Activated T-cell treated with anti-CD3 and anti-CD28 coated beads, Interleukin-2, amount 50 U/mL, for 72 hours (primary cell): ENCODE measurements around the gene SUGP2. TPM values are rescaled to one million over a fixed set of nuclear protein-coding genes. Genes with fewer than 3 reads are reported as not detected.
A peak's percentile ranks its signal among the peaks of the same experiment; 100 is the strongest.

Experiments used
- ATAC-seq, 2 donors: fragments of 150-1000 bp; cut with Tn5 transposase; replicated peaks in 1 of 2; 2 replicates each; pipeline ENCODE4 v1.10.0; 2021; ENCODE audit warnings: moderate library complexity in 2 of 2, mild to moderate bottlenecking in 1 of 2
- DNase-seq, 2 donors: peaks; one replicate each; pipeline ENCODE4 v3.0.0; 2021 to 2022; ENCODE audit warnings: mixed read lengths in 1 of 2
- H3K27ac Mint-ChIP-seq: one replicate; pipeline ENCODE4 v1.8.0; 2022; ENCODE audit warnings: mild to moderate bottlenecking, moderate library complexity, mixed read lengths
- H3K27me3 Mint-ChIP-seq: one replicate; pipeline ENCODE4 v1.8.0; 2022; ENCODE audit warnings: low read depth, mixed read lengths
- H3K36me3 Mint-ChIP-seq, 2 donors: one replicate each; pipeline ENCODE4 v1.8.0; 2022; ENCODE audit warnings: mixed read lengths in 2 of 2, mild to moderate bottlenecking in 1 of 2; ENCODE audit not compliant: insufficient read depth in 2 of 2
- H3K4me1 Mint-ChIP-seq: one replicate; pipeline ENCODE4 v1.8.0; 2022; ENCODE audit warnings: low read depth, mixed read lengths
- H3K4me3 Mint-ChIP-seq, 2 donors: one replicate each; pipeline ENCODE4 v1.8.0; 2022; ENCODE audit warnings: mild to moderate bottlenecking in 2 of 2, mixed read lengths in 2 of 2, moderate library complexity in 2 of 2
- H3K9me3 Mint-ChIP-seq, 2 donors: one replicate each; pipeline ENCODE4 v1.8.0; 2022; ENCODE audit warnings: mixed read lengths in 2 of 2
- total RNA-seq, 2 donors: library from RNA; stranded (reverse); gene quantifications; one replicate each; pipeline ENCODE4 v1.2.3, GENCODE V29; 2022

The SUGP2 gene
- total RNA-seq, 2 donors from 2014 or later: 106 to 122 TPM

DNA sequence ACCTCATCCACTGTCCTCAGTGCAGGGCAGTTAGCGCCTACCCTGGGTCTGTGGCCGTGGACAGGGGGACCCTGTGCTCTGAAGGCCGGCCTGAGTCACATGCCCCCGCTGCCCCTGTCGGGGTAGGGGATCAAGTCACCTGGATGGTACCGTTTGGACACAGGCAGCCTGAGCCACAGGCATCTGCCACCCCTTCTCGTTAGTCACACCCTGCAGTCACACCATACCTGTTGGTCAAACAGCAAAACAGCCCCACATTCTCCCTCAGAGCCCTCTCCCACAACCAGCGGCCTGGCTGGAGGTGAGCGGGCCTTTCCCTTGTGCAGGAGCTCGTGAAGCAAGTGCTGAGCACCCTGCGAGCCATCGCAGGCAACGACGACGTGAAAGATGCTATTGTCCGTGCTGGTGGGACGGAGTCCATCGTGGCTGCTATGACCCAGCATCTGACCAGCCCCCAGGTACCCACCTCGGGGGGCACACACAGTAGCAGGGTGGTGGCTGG is 21.7 kb upstream of the SUGP2 start:
- Mint-ChIP-seq H3K4me3 (no peak overlapping the region), H3K4me1 (no peaks in the 10 kb centered on the region), H3K9me3 (no peaks in the 10 kb centered on the region), H3K27me3 (no peaks in the 10 kb centered on the region), H3K27ac (no peak overlapping the region), H3K36me3 (peaks cover 1 to 4% of the 10 kb centered on the region in 2 donors)
- no peak for ATAC-seq
- no peak for DNase-seq

DNA sequence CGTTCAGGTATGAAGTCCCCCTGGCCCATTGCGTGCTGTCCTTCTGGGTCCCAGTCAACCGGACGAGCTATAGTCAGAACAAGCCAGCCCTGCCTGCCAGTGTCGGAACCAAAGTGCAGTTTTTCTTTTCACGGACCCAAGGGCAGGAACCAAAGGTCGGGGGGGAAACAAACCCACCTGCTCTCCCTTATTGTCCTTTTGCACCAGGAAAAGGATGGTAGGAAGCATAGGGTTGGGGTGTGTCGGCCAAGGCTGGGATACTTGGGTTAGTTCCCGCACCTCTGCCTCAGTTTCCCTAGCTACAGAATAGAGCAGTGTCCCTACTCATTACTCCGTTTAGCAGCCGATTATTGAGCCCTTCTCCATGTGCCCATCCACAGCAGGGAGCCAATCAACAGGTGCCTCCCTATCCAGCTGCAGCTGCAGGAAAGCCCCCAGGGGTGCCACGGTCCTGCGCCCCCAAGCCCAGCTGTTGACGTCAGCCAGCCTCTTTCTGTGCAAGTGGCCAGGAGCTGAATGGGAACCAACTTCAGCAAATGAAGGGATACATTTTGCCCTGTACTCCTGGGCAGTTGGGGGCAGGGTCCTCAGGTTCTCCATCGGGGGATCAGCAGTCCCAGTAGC is 21.1 kb upstream of the SUGP2 start:
- peaks cover 1 to 4% of the 10 kb centered on the region in 2 donors for H3K36me3 Mint-ChIP-seq
- no peaks in the 10 kb centered on the region for H3K9me3 Mint-ChIP-seq
- H3K27ac Mint-ChIP-seq: no peak overlapping the region
- H3K27me3 Mint-ChIP-seq: no peaks in the 10 kb centered on the region
- DNase-seq (no peak), ATAC-seq (no peak)
- no peak overlapping the region for H3K4me3 Mint-ChIP-seq
- H3K4me1 Mint-ChIP-seq: no peaks in the 10 kb centered on the region

DNA sequence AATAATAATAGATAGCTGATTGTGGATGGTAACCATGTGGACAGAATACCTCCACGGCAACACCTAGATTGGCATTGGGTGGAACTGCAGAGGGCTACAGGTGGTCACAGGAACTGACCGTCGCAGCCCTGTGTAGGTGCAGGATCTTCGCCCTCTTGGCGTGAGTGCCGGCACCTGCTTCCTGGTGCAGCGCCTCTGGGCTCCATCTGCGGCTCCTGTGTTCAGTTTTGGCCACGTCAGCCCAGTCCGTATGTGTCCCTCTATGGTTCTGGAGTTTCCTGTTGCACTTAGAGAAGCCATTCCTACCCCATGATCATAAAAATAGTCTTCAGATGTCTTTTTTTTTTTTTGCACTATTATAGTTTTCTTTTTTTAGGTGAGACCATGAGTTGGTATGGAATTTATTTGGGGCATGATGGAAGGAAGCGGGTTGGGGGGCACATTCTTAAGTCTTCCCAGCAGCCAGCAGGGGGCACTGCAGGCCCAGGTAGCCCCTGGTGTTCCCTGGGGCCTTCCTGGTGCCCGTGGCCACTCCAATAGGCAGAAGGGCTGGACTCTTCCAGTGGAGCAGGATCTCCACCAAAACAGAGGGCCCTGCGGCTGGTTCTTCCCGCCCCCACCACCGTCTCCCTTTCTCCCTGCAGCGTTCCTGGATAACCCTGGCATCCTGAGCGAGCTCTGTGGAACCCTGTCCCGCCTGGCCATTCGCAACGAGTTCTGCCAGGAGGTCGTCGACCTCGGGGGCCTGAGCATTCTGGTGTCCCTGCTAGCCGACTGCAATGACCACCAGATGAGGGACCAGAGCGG is 20.4 kb upstream of the SUGP2 start:
- DNase-seq (peak; percentile 64 to 72), ATAC-seq (peak; percentile 67 to 73)
- no peaks in the 10 kb centered on the region for H3K27me3 Mint-ChIP-seq
- H3K4me3 Mint-ChIP-seq: no peak overlapping the region
- no peak overlapping the region for H3K27ac Mint-ChIP-seq
- no peaks in the 10 kb centered on the region for H3K4me1 Mint-ChIP-seq
- H3K9me3 Mint-ChIP-seq: no peaks in the 10 kb centered on the region
- H3K36me3 Mint-ChIP-seq: peaks cover 1 to 4% of the 10 kb centered on the region in 2 donors

- H3K4me3 Mint-ChIP-seq: no peak overlapping the region
Observed at GRCh38 chr19:19052921-19053320, 19.6 kb upstream of the SUGP2 start.

GRCh38 chr19:19051478-19052213 is 18.3 kb upstream of the SUGP2 start:
- H3K36me3 Mint-ChIP-seq: peaks cover 1 to 12% of the 10 kb centered on the region in 2 donors
- no peaks in the 10 kb centered on the region for H3K9me3 Mint-ChIP-seq
- no peaks in the 10 kb centered on the region for H3K27me3 Mint-ChIP-seq
- no peaks in the 10 kb centered on the region for H3K4me1 Mint-ChIP-seq
- DNase-seq: no peak
- no peak for ATAC-seq
- H3K4me3 Mint-ChIP-seq: no peak overlapping the region
- no peak overlapping the region for H3K27ac Mint-ChIP-seq

More at GRCh38 chr19:19052921-19053320, 19.6 kb upstream of the SUGP2 start:
- Mint-ChIP-seq H3K27ac (peak overlapping the region; percentile 38), H3K4me1 (no peaks in the 10 kb centered on the region), H3K9me3 (no peaks in the 10 kb centered on the region), H3K36me3 (peaks cover 1 to 6% of the 10 kb centered on the region in 2 donors), H3K27me3 (no peaks in the 10 kb centered on the region)
- no peak for DNase-seq
- ATAC-seq: no peak

DNA sequence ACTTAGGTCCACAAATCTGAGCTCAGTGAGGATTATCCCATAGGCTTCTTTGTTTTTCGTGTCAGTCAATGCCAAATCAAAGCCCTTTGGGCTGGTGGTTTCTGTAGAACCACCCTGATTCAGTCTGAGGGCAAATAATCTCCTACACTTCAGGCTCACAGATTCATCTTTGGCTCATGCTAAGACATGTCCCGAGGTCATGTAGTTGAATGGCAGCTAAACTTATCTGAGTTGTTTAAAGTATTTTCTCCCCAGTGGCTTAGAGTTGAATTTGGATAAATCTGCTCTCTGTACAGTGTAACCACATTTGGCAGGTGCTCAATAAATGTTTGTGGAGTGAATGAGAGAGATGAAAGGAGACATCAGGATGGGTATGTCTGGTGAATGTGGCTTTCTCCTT is 17.4 kb upstream of the SUGP2 start:
- Mint-ChIP-seq H3K27me3 (no peaks in the 10 kb centered on the region), H3K36me3 (peaks cover 0 to 18% of the 10 kb centered on the region in 2 donors), H3K9me3 (no peaks in the 10 kb centered on the region), H3K4me1 (no peaks in the 10 kb centered on the region), H3K4me3 (no peak overlapping the region), H3K27ac (no peak overlapping the region)
- ATAC-seq (no peak), DNase-seq (no peak)

DNA sequence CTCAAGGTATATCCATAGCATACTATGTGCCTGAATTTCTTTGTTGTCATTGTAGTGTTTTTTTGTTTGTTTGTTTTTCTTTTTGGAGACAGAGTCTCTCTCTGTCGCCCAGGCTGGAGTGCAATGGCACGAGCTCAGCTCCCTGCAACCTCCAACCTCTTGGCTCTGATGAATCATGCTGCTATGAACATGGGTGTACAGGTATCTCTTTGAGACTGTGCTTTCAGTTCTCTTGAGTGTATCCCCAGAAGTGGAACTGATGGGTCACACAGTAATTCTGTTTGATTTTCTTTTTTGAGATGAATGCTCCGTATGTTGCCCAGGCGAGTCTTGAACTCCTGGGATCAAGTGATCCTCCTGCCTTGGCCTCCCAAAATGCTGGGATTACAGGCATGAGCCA is 16.8 kb upstream of the SUGP2 start:
- H3K27ac Mint-ChIP-seq: no peak overlapping the region
- no peaks in the 10 kb centered on the region for H3K27me3 Mint-ChIP-seq
- H3K9me3 Mint-ChIP-seq: no peaks in the 10 kb centered on the region
- peaks cover 0 to 18% of the 10 kb centered on the region in 2 donors for H3K36me3 Mint-ChIP-seq
- DNase-seq (no peak), ATAC-seq (peak in 1 of 2 donors; percentile 26)
- no peaks in the 10 kb centered on the region for H3K4me1 Mint-ChIP-seq
- H3K4me3 Mint-ChIP-seq: no peak overlapping the region

GRCh38 chr19:19049406-19049805 is 16.1 kb upstream of the SUGP2 start:
- Mint-ChIP-seq H3K27ac (no peak overlapping the region), H3K4me3 (no peak overlapping the region), H3K36me3 (peaks cover 0 to 18% of the 10 kb centered on the region in 2 donors), H3K27me3 (no peaks in the 10 kb centered on the region), H3K4me1 (no peaks in the 10 kb centered on the region), H3K9me3 (no peaks in the 10 kb centered on the region)
- no peak for DNase-seq
- no peak for ATAC-seq

- Mint-ChIP-seq H3K27me3 (no peaks in the 10 kb centered on the region), H3K36me3 (peaks cover 0 to 25% of the 10 kb centered on the region in 2 donors), H3K4me1 (peaks cover 20% of the 10 kb centered on the region), H3K4me3 (no peak overlapping the region), H3K27ac (no peak overlapping the region), H3K9me3 (no peaks in the 10 kb centered on the region)
- no peak for ATAC-seq
- no peak for DNase-seq
Observed at GRCh38 chr19:19043881-19044280, 10.6 kb upstream of the SUGP2 start.

DNA sequence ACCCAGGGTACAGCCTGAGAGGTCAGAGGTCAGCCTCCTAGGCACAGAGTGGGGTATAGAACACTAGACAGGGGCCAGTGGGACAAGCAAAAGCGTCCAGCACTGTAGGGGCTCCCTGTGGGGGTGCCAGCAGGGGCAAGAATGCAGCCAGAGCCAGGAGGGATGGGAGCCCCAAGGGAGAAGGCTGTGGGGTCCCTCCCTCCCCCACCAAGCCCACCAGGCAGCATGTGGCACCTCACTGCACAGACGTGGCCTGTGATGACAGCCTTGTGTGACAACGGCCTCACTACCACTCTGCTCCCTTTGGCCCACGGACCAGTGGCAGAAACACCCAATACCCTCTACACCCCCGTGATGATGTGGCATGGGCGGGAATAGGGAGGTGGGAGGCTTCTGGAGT is 10.2 kb upstream of the SUGP2 start:
- H3K36me3 Mint-ChIP-seq: peaks cover 0 to 25% of the 10 kb centered on the region in 2 donors
- H3K9me3 Mint-ChIP-seq: no peaks in the 10 kb centered on the region
- DNase-seq: no peak
- peaks cover 22% of the 10 kb centered on the region for H3K4me1 Mint-ChIP-seq
- no peaks in the 10 kb centered on the region for H3K27me3 Mint-ChIP-seq
- H3K27ac Mint-ChIP-seq: no peak overlapping the region
- no peak for ATAC-seq
- H3K4me3 Mint-ChIP-seq: no peak overlapping the region

DNA sequence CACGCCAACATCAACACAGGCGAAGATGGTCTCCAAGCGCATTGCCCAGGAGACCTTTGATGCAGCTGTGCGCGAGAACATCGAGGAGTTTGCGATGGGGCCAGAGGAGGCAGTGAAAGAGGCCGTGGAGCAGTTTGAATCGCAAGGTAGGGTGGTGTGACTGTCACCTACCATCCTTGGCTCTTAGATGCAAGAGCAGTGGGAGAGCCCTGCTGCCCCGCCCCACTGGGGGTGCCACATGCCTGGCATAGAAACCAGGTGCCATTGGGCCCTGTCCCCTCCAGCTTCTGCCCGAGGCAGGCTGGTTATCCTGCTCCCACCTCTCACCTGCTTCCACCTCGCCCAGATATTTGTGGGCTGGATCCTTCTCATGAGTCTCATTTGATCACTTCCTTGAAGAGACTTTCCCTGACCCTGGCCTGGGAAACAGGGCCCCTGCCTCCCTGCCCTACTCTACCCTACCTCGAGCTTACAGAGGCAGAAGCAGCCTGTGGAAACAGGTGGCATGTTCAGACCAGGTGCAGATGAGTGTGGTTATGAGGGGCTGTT is 9.5 kb upstream of the SUGP2 start:
- peaks cover 0 to 21% of the 10 kb centered on the region in 2 donors for H3K36me3 Mint-ChIP-seq
- no peak overlapping the region for H3K4me3 Mint-ChIP-seq
- H3K4me1 Mint-ChIP-seq: peaks cover 22% of the 10 kb centered on the region
- H3K9me3 Mint-ChIP-seq: no peaks in the 10 kb centered on the region
- DNase-seq (no peak), ATAC-seq (no peak)
- no peaks in the 10 kb centered on the region for H3K27me3 Mint-ChIP-seq
- no peak overlapping the region for H3K27ac Mint-ChIP-seq

GRCh38 chr19:19040417-19040816 is 7.1 kb upstream of the SUGP2 start:
- DNase-seq (no peak), ATAC-seq (no peak)
- H3K27me3 Mint-ChIP-seq: no peaks in the 10 kb centered on the region

DNA sequence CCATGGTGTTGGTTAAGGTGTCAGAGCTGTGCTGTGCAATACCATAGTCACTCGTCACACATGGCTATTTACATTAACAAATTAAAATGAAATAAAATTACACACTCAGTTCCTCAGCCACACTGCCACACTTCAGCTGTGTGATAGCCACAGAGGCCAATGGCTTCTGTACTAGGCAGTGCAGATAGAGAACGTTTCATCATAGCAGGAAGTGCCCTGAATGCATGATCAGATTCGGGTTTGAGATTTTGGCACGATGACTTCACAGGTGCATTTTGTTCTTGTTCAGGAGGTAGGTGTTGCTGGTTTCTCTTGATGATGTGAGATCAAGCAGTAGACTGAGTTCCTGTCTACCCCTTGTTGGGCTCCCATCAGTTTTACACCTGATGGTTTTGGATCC is 6.6 kb upstream of the SUGP2 start:
- Mint-ChIP-seq H3K27ac (peak overlapping the region; percentile 73), H3K4me3 (peak overlapping the region in 1 of 2 donors; percentile 61)

More at GRCh38 chr19:19040417-19040816, 7.1 kb upstream of the SUGP2 start:
- H3K36me3 Mint-ChIP-seq: peaks cover 2 to 13% of the 10 kb centered on the region in 2 donors
- peaks cover 29% of the 10 kb centered on the region for H3K4me1 Mint-ChIP-seq
- H3K27ac Mint-ChIP-seq: peak overlapping the region; percentile 73
- H3K4me3 Mint-ChIP-seq: no peak overlapping the region
- no peaks in the 10 kb centered on the region for H3K9me3 Mint-ChIP-seq

More for the DNA sequence above, 6.6 kb upstream of the SUGP2 start:
- DNase-seq (peak; percentile 8 to 36), ATAC-seq (peak; percentile 69 to 85)
- Mint-ChIP-seq H3K9me3 (no peaks in the 10 kb centered on the region), H3K36me3 (peaks cover 2 to 13% of the 10 kb centered on the region in 2 donors), H3K27me3 (no peaks in the 10 kb centered on the region), H3K4me1 (peaks cover 29% of the 10 kb centered on the region)
